GM12878 (cell line): ENCODE measurements around the gene ABCA2. TPM values are rescaled to one million over a fixed set of nuclear protein-coding genes. Genes with fewer than 3 reads are reported as not detected.

Experiments used
- ATAC-seq: fragments of 200-7000 bp; cut with Tn5 transposase; 3 replicates; pipeline ENCODE4 v1.9.1; 2020; ENCODE audit warnings: mild to moderate bottlenecking, moderate library complexity
- BruUV-seq: library from RNA; stranded (reverse); fragments of 400-500 nt; replicated peaks from 2 replicates; lab custom pipeline; 2021; lab: Mats Ljungman, UMichigan
- CTCF ChIA-PET: fragments of 300-600 bp; sonication (Branson Sonifier 250); formaldehyde crosslinking; extraction: SDS; loops from one replicate; lab custom pipeline; 2021; ENCODE audit warnings: inconsistent platforms; lab: Yijun Ruan, JAX
- POLR2A ChIA-PET: fragments of 350-600 bp; formaldehyde crosslinking; extraction: SDS; loops from one replicate; lab custom pipeline; 2021; ENCODE audit warnings: inconsistent platforms; lab: Charles Lee
- RAD21 ChIA-PET: fragments of 300-600 bp; sonication (Branson Sonifier 250); formaldehyde crosslinking; loops from one replicate; lab custom pipeline; 2023; ENCODE audit warnings: antibody characterized with exemption; ENCODE audit not compliant: unreplicated experiment; lab: Charles Lee
- SMC1A ChIA-PET: fragments of 300-600 bp; sonication (Branson Sonifier 250); formaldehyde crosslinking; loops from one replicate; lab custom pipeline; 2023; ENCODE audit not compliant: unreplicated experiment, uncharacterized antibody; lab: Charles Lee
- DNase-seq: peaks from one replicate; pipeline ENCODE4 v3.0.0-alpha.2; 2011; ENCODE audit warnings: low read depth, low spot score
- FAIRE-seq: peaks from 3 replicates; lab custom pipeline; 2011; peaks lifted over from hg19 to GRCh38; lab: Jason Lieb, UNC
- H2AFZ ChIP-seq: 2 replicates; pipeline ENCODE4 v1.6.0; 2011; ENCODE audit warnings: low read depth, low read length, control low read depth; ENCODE audit not compliant: control insufficient read depth
- H3K27ac ChIP-seq: 2 replicates; pipeline ENCODE4 v1.5.1; 2011; ENCODE audit warnings: control low read depth; ENCODE audit not compliant: control insufficient read depth, insufficient read depth
- H3K27me3 ChIP-seq, 2 experiments: replicated peaks in 1 of 2; 2 replicates each; pipeline versions ENCODE4 v1.6.0 to v1.6.1; 2011; ENCODE audit warnings: low read length in 1 of 2; ENCODE audit not compliant: control insufficient read depth in 2 of 2, insufficient read depth in 2 of 2
- H3K36me3 ChIP-seq, 2 experiments: 2 replicates each; pipeline ENCODE4 v1.5.1; 2011; ENCODE audit warnings: low read length in 1 of 2; ENCODE audit not compliant: control insufficient read depth in 2 of 2, insufficient read depth in 2 of 2
- H3K4me1 ChIP-seq: 2 replicates; pipeline ENCODE4 v1.6.1; 2011; ENCODE audit warnings: mild to moderate bottlenecking, low read length, moderate library complexity, mixed read lengths; ENCODE audit not compliant: control insufficient read depth, insufficient read depth
- H3K4me2 ChIP-seq: 2 replicates; pipeline ENCODE4 v1.6.0; 2011; ENCODE audit warnings: control low read depth; ENCODE audit not compliant: control insufficient read depth, insufficient read depth
- H3K4me3 ChIP-seq: fragments of 200-600 bp; sonication (generic); 2 replicates; pipeline ENCODE4 v1.5.1; 2016
- H3K79me2 ChIP-seq: 2 replicates; pipeline ENCODE4 v1.6.0; 2011; ENCODE audit warnings: low read length; ENCODE audit not compliant: control insufficient read depth, insufficient read depth
- H3K9ac ChIP-seq: 2 replicates; pipeline ENCODE4 v1.8.0; 2011; ENCODE audit warnings: low read length, control low read depth, mixed read lengths; ENCODE audit not compliant: control insufficient read depth, insufficient read depth
- H3K9me3 ChIP-seq: replicated peaks from 3 replicates; pipeline ENCODE4 v1.5.1; 2011; ENCODE audit warnings: mild to moderate bottlenecking, low read length; ENCODE audit not compliant: control insufficient read depth, insufficient read depth
- H4K20me1 ChIP-seq: 2 replicates; pipeline ENCODE4 v1.6.0; 2011; ENCODE audit not compliant: control insufficient read depth, insufficient read depth
- ATF7 ChIP-seq: fragments of 450-650 bp; IDR thresholded peaks from 2 replicates; pipeline ENCODE4 v1.6.1; 2016; ENCODE audit warnings: low read depth, mild to moderate bottlenecking
- CEBPZ ChIP-seq: fragments of 150-350 bp; IDR thresholded peaks from 2 replicates; pipeline ENCODE4 v1.6.1; 2016; ENCODE audit warnings: low read depth, low read length
- CHD4 ChIP-seq: fragments of 200-600 bp; sonication (generic); IDR thresholded peaks from 2 replicates; pipeline ENCODE4 v1.6.1; 2016; ENCODE audit warnings: mild to moderate bottlenecking
- CTCF ChIP-seq, 3 experiments: IDR thresholded peaks in 2 of 3; conservative IDR thresholded peaks in 1 of 3; 2 replicates each; pipeline ENCODE4 v1.5.1; 2011; ENCODE audit warnings: low read depth in 3 of 3, low read length in 3 of 3, mild to moderate bottlenecking in 3 of 3, control low read depth in 2 of 3, moderate library complexity in 2 of 3, inconsistent platforms in 1 of 3, mixed read lengths in 1 of 3; ENCODE audit not compliant: control insufficient read depth in 2 of 3, insufficient read depth in 1 of 3; ENCODE audit errors: extremely low read depth in 1 of 3
- E2F4 ChIP-seq: IDR thresholded peaks from 2 replicates; pipeline ENCODE4 v1.6.1; 2012; ENCODE audit warnings: low read depth, low read length, improper control_type of control experiment
- EP300 ChIP-seq, 2 experiments: fragments of 150-350 bp in 1 of 2; IDR thresholded peaks; 2 replicates each; pipeline ENCODE4 v1.6.1; 2011 to 2012; ENCODE audit warnings: low read depth in 2 of 2, low read length in 2 of 2, borderline replicate concordance in 1 of 2, improper control_type of control experiment in 1 of 2, inconsistent platforms in 1 of 2; ENCODE audit not compliant: control insufficient read depth in 1 of 2
- ETV6 ChIP-seq, 2 experiments: fragments of 450-650 bp in 1 of 2; IDR thresholded peaks in 1 of 2; conservative IDR thresholded peaks in 1 of 2; 2 replicates each; pipeline ENCODE4 v1.6.1; 2014; ENCODE audit warnings: antibody characterized with exemption in 1 of 2, borderline replicate concordance in 1 of 2, low read depth in 1 of 2, mild to moderate bottlenecking in 1 of 2, moderate library complexity in 1 of 2
- IKZF1 ChIP-seq: fragments of 450-650 bp; conservative IDR thresholded peaks from 2 replicates; pipeline ENCODE4 v1.6.1; 2017; ENCODE audit warnings: antibody characterized with exemption, mild to moderate bottlenecking
- MLLT1 ChIP-seq: fragments of 450-650 bp; IDR thresholded peaks from 2 replicates; pipeline ENCODE4 v1.6.1; 2016; ENCODE audit warnings: mild to moderate bottlenecking
- SIN3A ChIP-seq: IDR thresholded peaks from 2 replicates; pipeline ENCODE4 v1.6.1; 2012; ENCODE audit warnings: low read depth, low read length, improper control_type of control experiment
- SMAD5 ChIP-seq: IDR thresholded peaks from 2 replicates; pipeline ENCODE4 v1.6.1; 2016; ENCODE audit warnings: antibody characterized with exemption, low read depth
- USF1 ChIP-seq: IDR thresholded peaks from 2 replicates; pipeline ENCODE4 v1.6.1; 2011; ENCODE audit warnings: borderline replicate concordance, low read depth, mild to moderate bottlenecking, moderate library complexity, mixed read lengths, low read length; ENCODE audit not compliant: insufficient read depth; ENCODE audit errors: extremely low read length
- WGBS: methylation state at CpG from one replicate; pipeline ENCODE4 v1.1.6; 2016; ENCODE audit warnings: low lambda C conversion rate; ENCODE audit not compliant: insufficient replicate concordance, insufficient coverage; ENCODE audit errors: missing lambda C conversion rate; 5-methylcytosine and 5-hydroxymethylcytosine counted together
- in situ Hi-C: fragments of 300-500 bp; cut with MboI; formaldehyde crosslinking; loops from 9 replicates; pipeline ENCODE4 v1.14.3; 2018; ENCODE audit warnings: mixed read lengths
- intact Hi-C: fragments of 100-400 bp; cut with micrococcal nuclease; formaldehyde crosslinking; loops from one replicate; pipeline ENCODE4 v1.14.2; 2022; ENCODE audit not compliant: unreplicated experiment
- polyA plus RNA-seq, 11 experiments: library from polyadenylated mRNA; depleted of rRNA in 4 of 11; unstranded in 6 of 11; stranded (reverse) in 5 of 11; fragments of >200 nt; fragmentation: Nextera tagmentation in 4 of 11; fragmentation: Illumina TruSeq in 1 of 11; extraction: Ambion mirVana in 4 of 11; extraction: Trizol in 1 of 11; gene quantifications; 1 replicate in 1 of 11; 2 replicates in 10 of 11; pipeline versions ENCODE4 v1.2.1 to v1.2.3, GENCODE V29; 2011 to 2016; ENCODE audit warnings: inconsistent platforms in 2 of 11, missing spikeins in 2 of 11, low read depth in 1 of 11
- total RNA-seq, 4 experiments: library from RNA; depleted of rRNA in 3 of 4; stranded (reverse); fragments of >200 nt in 3 of 4; fragmentation: Illumina TruSeq in 1 of 4; extraction: Trizol in 1 of 4; gene quantifications; 2 replicates each; pipeline versions ENCODE4 v1.2.1 to v1.2.3, GENCODE V29; 2013 to 2021

Gene ABCA2
- total and polyA plus RNA-seq, 10 of the 15 experiments (the other 5 are each of a cell fraction or from before 2014, with no cell fraction given): 0.13 to 2.6 (median 0.71) TPM; not detected in 2

GRCh38 chr9:137001857-137002645 is 26.0 kb downstream of the ABCA2 start:
- DNase-seq (no peak), FAIRE-seq (no peak), ATAC-seq (no peak)
- peaks cover 2% of the 10 kb centered on the region; the same call in 2 of the 3 replicates for H3K9me3 ChIP-seq
- POLR2A ChIA-PET: interaction anchor here (0.6 kb wide), 2 partner anchors 210 to 222 kb away, joined by 3 read pairs; no protein-coding TSS in a partner anchor
- no peaks in the 10 kb centered on the region for H4K20me1 ChIP-seq
- H3K27ac ChIP-seq: no peak overlapping the region
- peaks cover 26% of the 10 kb centered on the region for H3K4me1 ChIP-seq
- BruUV-seq: no TSS peak
- CTCF ChIA-PET: interaction anchor here (1.3 to 1.7 kb wide), 4 partner anchors 9 to 54 kb away, joined by 3 to 13 read pairs (median 5); partner anchors contain the start of gene PAXX
- SMC1A ChIA-PET: interaction anchor here (0.6 kb wide), 1 partner anchor 191 kb away, joined by 3 read pairs; no protein-coding TSS in a partner anchor
- H3K27me3 ChIP-seq: peaks cover 0 to 6% of the 10 kb centered on the region in 2 experiments; a peak in 2 of 4 replicates
- WGBS: 72% methylated on average over 20 of the region's 20 CpGs
- RAD21 ChIA-PET: interaction anchor here (3.6 kb wide), 1 partner anchor 33 kb away, joined by 16 read pairs; no protein-coding TSS in a partner anchor
- H3K4me3 ChIP-seq: no peak overlapping the region
- intact Hi-C loops: no loop called here
- no peaks in the 10 kb centered on the region for H3K36me3 ChIP-seq
- in situ Hi-C loops: no loop called here
- no peak overlapping the region for H2AFZ ChIP-seq
- no peak overlapping the region for H3K9ac ChIP-seq
- no peak overlapping the region for H3K4me2 ChIP-seq
- no peaks in the 10 kb centered on the region for H3K79me2 ChIP-seq
- TF ChIP-seq CTCF (IDR thresholded peaks at IDR 0.05 in 2 of 3, conservative IDR thresholded peaks at IDR 0.05 in 1 of 3; ENCODE audit: control insufficient read depth in 2 of 3, extremely low read depth in 1 of 3, insufficient read depth in 1 of 3, low read depth in 3 of 3, low read length in 3 of 3) (no peak), IKZF1 (no peak), SIN3A (no peak), EP300 (IDR thresholded peaks at IDR 0.05; ENCODE audit: borderline replicate concordance in 1 of 2, control insufficient read depth in 1 of 2, low read depth in 2 of 2, low read length in 2 of 2) (no peak), CEBPZ (no peak), ETV6 (conservative IDR thresholded peaks at IDR 0.05 in 1 of 2, IDR thresholded peaks at IDR 0.05 in 1 of 2; ENCODE audit: borderline replicate concordance in 1 of 2, low read depth in 1 of 2) (no peak), USF1 (no peak), ATF7 (no peak), E2F4 (no peak), MLLT1 (no peak), CHD4 (no peak), SMAD5 (no peak)
